ENCODE results near the gene UST.

The UST gene

DNA sequence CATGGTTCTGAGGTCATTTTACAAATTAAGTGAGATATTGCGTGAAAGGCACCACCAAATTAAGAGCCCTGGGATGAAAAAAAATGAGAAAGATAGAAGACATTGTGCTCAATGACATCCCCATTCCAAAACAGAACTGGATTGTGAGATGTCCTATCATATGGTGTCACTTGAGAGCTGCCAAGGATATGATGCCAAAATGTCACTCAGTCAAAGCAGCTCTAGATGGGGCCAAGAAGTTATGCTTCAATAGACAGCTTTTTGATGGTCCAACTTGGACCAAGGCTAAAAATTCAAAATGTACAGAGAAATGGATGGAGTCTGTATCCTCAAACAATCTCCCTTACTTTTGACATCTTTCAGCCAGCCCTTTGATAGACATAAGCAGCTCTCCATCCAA lies 180.8 kb downstream of the UST start:
- Histone ChIP-seq H3K9me2 (replicated peaks; ENCODE audit: low read depth, low read length) (no peaks in the 10 kb centered on the region), H3K4me3 (ENCODE audit: low read length, poor library complexity, severe bottlenecking) (no peak overlapping the region), H3K79me2 (ENCODE audit: insufficient read depth, low read length) (no peaks in the 10 kb centered on the region), H3K27me3 (ENCODE audit: insufficient read depth, low read length, poor library complexity, severe bottlenecking) (no peaks in the 10 kb centered on the region), H3K9ac (ENCODE audit: low read depth, low read length, poor library complexity, severe bottlenecking) (no peak overlapping the region), H3K4me1 (ENCODE audit: insufficient read depth, low read length, poor library complexity, severe bottlenecking) (peaks cover 12% of the 10 kb centered on the region), H3K9me3 (ENCODE audit: insufficient read depth, low read depth, low read length) (no peaks in the 10 kb centered on the region), H4K20me1 (ENCODE audit: insufficient read depth, low read length, poor library complexity, severe bottlenecking) (no peaks in the 10 kb centered on the region), H3K36me3 (ENCODE audit: insufficient read depth, low read length) (no peaks in the 10 kb centered on the region), H2AFZ (ENCODE audit: low read length) (no peak overlapping the region), H3F3A (ENCODE audit: low read depth) (no peaks in the 10 kb centered on the region), H3K4me2 (ENCODE audit: low read depth, low read length, poor library complexity, severe bottlenecking) (no peak overlapping the region)
- TF ChIP-seq EZH2phosphoT487 (IDR thresholded peaks at IDR 0.05; ENCODE audit: borderline replicate concordance), result no peak
- TF ChIP-seq CTCF (conservative IDR thresholded peaks at IDR 0.05; ENCODE audit: low read length), result no peak

GRCh38 chr6:148928811-148929210 lies 182.0 kb downstream of the UST start:
- Histone ChIP-seq H3K36me3 (ENCODE audit: insufficient read depth, low read length) (no peaks in the 10 kb centered on the region), H3K9ac (ENCODE audit: low read depth, low read length, poor library complexity, severe bottlenecking) (no peak overlapping the region), H3K4me3 (ENCODE audit: low read length, poor library complexity, severe bottlenecking) (no peak overlapping the region)

DNA sequence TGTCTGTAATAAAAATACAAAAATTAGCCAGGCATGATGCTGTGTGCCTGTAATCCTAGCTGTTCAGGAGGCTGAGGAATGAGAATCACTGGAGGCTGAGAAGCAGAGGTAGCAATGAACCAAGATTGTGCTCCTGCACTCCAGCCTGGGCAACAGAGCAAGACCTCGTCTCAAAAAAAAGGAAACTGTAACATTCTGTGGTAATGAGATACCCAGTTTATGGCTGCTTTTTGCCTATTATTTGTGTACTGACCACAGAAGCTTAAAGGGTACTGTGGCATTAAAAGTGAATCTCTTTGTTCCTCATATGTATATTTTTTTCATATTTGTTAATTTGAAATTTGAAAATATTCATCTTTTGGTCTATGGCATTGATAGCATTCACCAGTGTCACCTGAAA lies 185.4 kb downstream of the UST start:
- TF ChIP-seq CTCF (conservative IDR thresholded peaks at IDR 0.05; ENCODE audit: low read length), result no peak
- TF ChIP-seq EZH2phosphoT487 (IDR thresholded peaks at IDR 0.05; ENCODE audit: borderline replicate concordance), result no peak
- Histone ChIP-seq H3K9me3 (ENCODE audit: insufficient read depth, low read depth, low read length) (no peaks in the 10 kb centered on the region), H2AFZ (ENCODE audit: low read length) (no peak overlapping the region), H3K9me2 (replicated peaks; ENCODE audit: low read depth, low read length) (no peaks in the 10 kb centered on the region), H3F3A (ENCODE audit: low read depth) (no peaks in the 10 kb centered on the region), H3K4me1 (ENCODE audit: insufficient read depth, low read length, poor library complexity, severe bottlenecking) (peaks cover 15% of the 10 kb centered on the region), H3K4me3 (ENCODE audit: low read length, poor library complexity, severe bottlenecking) (no peak overlapping the region), H4K20me1 (ENCODE audit: insufficient read depth, low read length, poor library complexity, severe bottlenecking) (no peaks in the 10 kb centered on the region), H3K36me3 (ENCODE audit: insufficient read depth, low read length) (no peaks in the 10 kb centered on the region), H3K79me2 (ENCODE audit: insufficient read depth, low read length) (no peaks in the 10 kb centered on the region), H3K9ac (ENCODE audit: low read depth, low read length, poor library complexity, severe bottlenecking) (no peak overlapping the region), H3K27me3 (ENCODE audit: insufficient read depth, low read length, poor library complexity, severe bottlenecking) (no peaks in the 10 kb centered on the region), H3K4me2 (ENCODE audit: low read depth, low read length, poor library complexity, severe bottlenecking) (peak overlapping the region; percentile 25)

More at GRCh38 chr6:148928811-148929210, 182.0 kb downstream of the UST start:
- Histone ChIP-seq H3K9me3 (ENCODE audit: insufficient read depth, low read depth, low read length) (no peaks in the 10 kb centered on the region), H3K4me1 (ENCODE audit: insufficient read depth, low read length, poor library complexity, severe bottlenecking) (peaks cover 15% of the 10 kb centered on the region), H3F3A (ENCODE audit: low read depth) (no peaks in the 10 kb centered on the region), H3K9me2 (replicated peaks; ENCODE audit: low read depth, low read length) (no peaks in the 10 kb centered on the region), H3K4me2 (ENCODE audit: low read depth, low read length, poor library complexity, severe bottlenecking) (no peak overlapping the region), H4K20me1 (ENCODE audit: insufficient read depth, low read length, poor library complexity, severe bottlenecking) (no peaks in the 10 kb centered on the region), H3K27me3 (ENCODE audit: insufficient read depth, low read length, poor library complexity, severe bottlenecking) (no peaks in the 10 kb centered on the region), H2AFZ (ENCODE audit: low read length) (no peak overlapping the region), H3K79me2 (ENCODE audit: insufficient read depth, low read length) (no peaks in the 10 kb centered on the region)
- no peak for TF ChIP-seq EZH2phosphoT487 (IDR thresholded peaks at IDR 0.05; ENCODE audit: borderline replicate concordance)
- TF ChIP-seq CTCF (conservative IDR thresholded peaks at IDR 0.05; ENCODE audit: low read length), result no peak

Measured in Loucy (cell line).